ENCODE measurements around the gene SPEF2.
"Not testable (repeated sequence)": the region's sequence is repeated elsewhere in the genome, so short reads cannot be mapped to it uniquely, and the experiment has no call there.

The SPEF2 gene

GRCh38 chr5:35826554-35826953 lies 208.9 kb downstream of the SPEF2 start:
- peak; percentile 57 for ATAC-seq
- DNase-seq (ENCODE audit: low spot score in 2 of 2): peak in 1 of 2 donors; percentile 55
- Mint-ChIP-seq H3K9me3 (no peaks in the 10 kb centered on the region), H3K4me3 (peak overlapping the region; percentile 54), H3K4me1 (peaks cover 81% of the 10 kb centered on the region), H3K36me3 (no peaks in the 10 kb centered on the region), H3K27ac (peak overlapping the region; percentile 80)

GRCh38 chr5:35828082-35828598 lies 210.5 kb downstream of the SPEF2 start:
- Mint-ChIP-seq H3K9me3 (no peaks in the 10 kb centered on the region), H3K4me3 (no peak overlapping the region), H3K27ac (peak overlapping the region; percentile 80), H3K36me3 (peaks cover 4% of the 10 kb centered on the region), H3K4me1 (peaks cover 80% of the 10 kb centered on the region)
- ATAC-seq (no peak), DNase-seq (ENCODE audit: low spot score in 2 of 2) (peak in 1 of 2 donors; percentile 42)

GRCh38 chr5:35830587-35830986 lies 212.9 kb downstream of the SPEF2 start:
- DNase-seq (ENCODE audit: low spot score in 2 of 2) (peak in 1 of 2 donors; percentile 46), ATAC-seq (no peak)
- peak overlapping the region; percentile 26 for H3K4me3 Mint-ChIP-seq
- no peaks in the 10 kb centered on the region for H3K9me3 Mint-ChIP-seq
- peaks cover 78% of the 10 kb centered on the region for H3K4me1 Mint-ChIP-seq
- peak overlapping the region; percentile 87 for H3K27ac Mint-ChIP-seq
- H3K36me3 Mint-ChIP-seq: peaks cover 4% of the 10 kb centered on the region

GRCh38 chr5:35832762-35833161 lies 215.1 kb downstream of the SPEF2 start:
- peak; percentile 62 for ATAC-seq
- Mint-ChIP-seq H3K9me3 (no peaks in the 10 kb centered on the region), H3K27ac (peak overlapping the region; percentile 87), H3K36me3 (peaks cover 21% of the 10 kb centered on the region), H3K4me3 (peak overlapping the region; percentile 41), H3K4me1 (peaks cover 68% of the 10 kb centered on the region)
- DNase-seq (ENCODE audit: low spot score in 2 of 2): no peak

GRCh38 chr5:35833224-35833623 lies 215.6 kb downstream of the SPEF2 start:
- H3K4me3 Mint-ChIP-seq: peak overlapping the region; percentile 41
- peak overlapping the region; percentile 87 for H3K27ac Mint-ChIP-seq
- ATAC-seq (no peak), DNase-seq (ENCODE audit: low spot score in 2 of 2) (peak in 1 of 2 donors; percentile 47)
- no peaks in the 10 kb centered on the region for H3K9me3 Mint-ChIP-seq
- peaks cover 65% of the 10 kb centered on the region for H3K4me1 Mint-ChIP-seq
- peaks cover 22% of the 10 kb centered on the region for H3K36me3 Mint-ChIP-seq

- H3K4me1 Mint-ChIP-seq: peaks cover 66% of the 10 kb centered on the region
- peaks cover 26% of the 10 kb centered on the region for H3K36me3 Mint-ChIP-seq
- DNase-seq (ENCODE audit: low spot score in 2 of 2) (peak in 1 of 2 donors; percentile 58), ATAC-seq (peak; percentile 78)
- peak overlapping the region; percentile 85 for H3K27ac Mint-ChIP-seq
- H3K9me3 Mint-ChIP-seq: no peaks in the 10 kb centered on the region
- H3K4me3 Mint-ChIP-seq: peak overlapping the region; percentile 51
Measured at GRCh38 chr5:35835796-35836742, 218.4 kb downstream of the SPEF2 start.

- Mint-ChIP-seq H3K36me3 (peaks cover 22% of the 10 kb centered on the region), H3K4me1 (peaks cover 45% of the 10 kb centered on the region), H3K9me3 (peaks cover 4% of the 10 kb centered on the region), H3K27ac (peak overlapping the region; percentile 84), H3K4me3 (peak overlapping the region; percentile 51)
- ATAC-seq: peak; percentile 83
- DNase-seq (ENCODE audit: low spot score in 2 of 2): peak in 1 of 2 donors; percentile 75
Measured at GRCh38 chr5:35838370-35839042, 220.8 kb downstream of the SPEF2 start.

GRCh38 chr5:35842856-35843255 lies 225.2 kb downstream of the SPEF2 start:
- DNase-seq (ENCODE audit: low spot score in 2 of 2) (no peak), ATAC-seq (no peak)
- Mint-ChIP-seq H3K36me3 (peaks cover 4% of the 10 kb centered on the region), H3K27ac (no peak overlapping the region), H3K4me1 (peaks cover 19% of the 10 kb centered on the region), H3K4me3 (no peak overlapping the region), H3K9me3 (peaks cover 20% of the 10 kb centered on the region)

- H3K4me3 Mint-ChIP-seq, H3K4me1 Mint-ChIP-seq, H3K36me3 Mint-ChIP-seq, ATAC-seq, H3K27ac Mint-ChIP-seq: not testable (repeated sequence)
- peaks cover 25% of the 10 kb centered on the region for H3K9me3 Mint-ChIP-seq
- DNase-seq (ENCODE audit: low spot score in 2 of 2): peak in 1 of 2 donors; percentile 47
Measured at GRCh38 chr5:35845508-35845907, 227.8 kb downstream of the SPEF2 start.

GRCh38 chr5:35847491-35847890 lies 229.8 kb downstream of the SPEF2 start:
- ATAC-seq (no peak), DNase-seq (ENCODE audit: low spot score in 2 of 2) (peak in 1 of 2 donors; percentile 35)
- no peak overlapping the region for H3K27ac Mint-ChIP-seq
- no peak overlapping the region for H3K4me3 Mint-ChIP-seq
- peaks cover 9% of the 10 kb centered on the region for H3K36me3 Mint-ChIP-seq
- peaks cover 19% of the 10 kb centered on the region for H3K4me1 Mint-ChIP-seq
- H3K9me3 Mint-ChIP-seq: peaks cover 25% of the 10 kb centered on the region

- DNase-seq (ENCODE audit: low spot score in 2 of 2) (peak in 1 of 2 donors; percentile 38), ATAC-seq (no peak)
- Mint-ChIP-seq H3K36me3 (peaks cover 11% of the 10 kb centered on the region), H3K27ac (no peak overlapping the region), H3K4me3 (no peak overlapping the region), H3K4me1 (peaks cover 21% of the 10 kb centered on the region), H3K9me3 (peaks cover 24% of the 10 kb centered on the region)
Measured at GRCh38 chr5:35847961-35848360, 230.3 kb downstream of the SPEF2 start.

- Mint-ChIP-seq H3K9me3 (peaks cover 15% of the 10 kb centered on the region), H3K36me3 (peaks cover 29% of the 10 kb centered on the region), H3K4me3 (no peak overlapping the region), H3K27ac (no peak overlapping the region), H3K4me1 (peaks cover 39% of the 10 kb centered on the region)
- DNase-seq (ENCODE audit: low spot score in 2 of 2) (peak in 1 of 2 donors; percentile 42), ATAC-seq (no peak)
Measured at GRCh38 chr5:35849860-35850259, 232.2 kb downstream of the SPEF2 start.

- H3K36me3 Mint-ChIP-seq: peaks cover 29% of the 10 kb centered on the region
- H3K27ac Mint-ChIP-seq: peak overlapping the region; percentile 92
- ATAC-seq: no peak
- peak overlapping the region; percentile 68 for H3K4me3 Mint-ChIP-seq
- DNase-seq (ENCODE audit: low spot score in 2 of 2): peak in 1 of 2 donors; percentile 47
- H3K4me1 Mint-ChIP-seq: peaks cover 51% of the 10 kb centered on the region
- H3K9me3 Mint-ChIP-seq: peaks cover 13% of the 10 kb centered on the region
Measured at GRCh38 chr5:35850967-35851680, 233.5 kb downstream of the SPEF2 start.

- H3K36me3 Mint-ChIP-seq: peaks cover 37% of the 10 kb centered on the region
- ATAC-seq (peak; percentile 61), DNase-seq (ENCODE audit: low spot score in 2 of 2) (peak in 1 of 2 donors; percentile 76)
- H3K4me3 Mint-ChIP-seq: peak overlapping the region; percentile 68
- peak overlapping the region; percentile 92 for H3K27ac Mint-ChIP-seq
- H3K9me3 Mint-ChIP-seq: peaks cover 8% of the 10 kb centered on the region
- peaks cover 59% of the 10 kb centered on the region for H3K4me1 Mint-ChIP-seq
Measured at GRCh38 chr5:35852084-35852734, 234.5 kb downstream of the SPEF2 start.

All from stimulated activated effector memory CD8-positive, alpha-beta T cell treated with anti-CD3 and anti-CD28 coated beads, Interleukin-12 subunit alpha, Interleukin-12 subunit beta, amount 100 ng/mL, for 72 hours (primary cell).